Measurements from ENCODE around the gene SIRPA. TPM values are rescaled to one million over a fixed set of nuclear protein-coding genes. Genes with fewer than 3 reads are reported as not detected.
A peak's percentile ranks its signal among the peaks of the same experiment; 100 is the strongest.

SIRPA gene
- total RNA-seq, 1 donor from 2014 or later = 18.1 TPM

DNA sequence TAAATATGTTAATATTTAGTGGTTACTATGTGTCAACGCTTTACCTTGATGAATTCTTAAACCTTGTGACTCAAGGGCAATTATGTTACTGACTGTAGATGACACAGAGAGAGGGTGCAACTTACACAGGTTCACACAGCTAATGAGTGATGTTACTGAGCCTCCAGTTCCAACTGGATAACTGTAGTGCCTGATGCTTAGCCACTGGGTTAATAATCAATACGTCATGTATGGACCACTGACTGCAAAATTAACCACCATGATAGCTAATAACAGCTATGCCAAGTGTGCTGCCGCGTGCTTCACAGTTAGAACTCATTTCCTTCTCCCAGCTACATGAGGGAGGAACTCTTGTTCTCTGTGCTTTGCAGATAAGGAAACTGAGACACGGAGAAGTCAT, 45.4 kb downstream of the SIRPA start:
- ATAC-seq (no peak), DNase-seq (no peak)
- intact Hi-C loops (cut with micrococcal nuclease) = no loop called here

DNA sequence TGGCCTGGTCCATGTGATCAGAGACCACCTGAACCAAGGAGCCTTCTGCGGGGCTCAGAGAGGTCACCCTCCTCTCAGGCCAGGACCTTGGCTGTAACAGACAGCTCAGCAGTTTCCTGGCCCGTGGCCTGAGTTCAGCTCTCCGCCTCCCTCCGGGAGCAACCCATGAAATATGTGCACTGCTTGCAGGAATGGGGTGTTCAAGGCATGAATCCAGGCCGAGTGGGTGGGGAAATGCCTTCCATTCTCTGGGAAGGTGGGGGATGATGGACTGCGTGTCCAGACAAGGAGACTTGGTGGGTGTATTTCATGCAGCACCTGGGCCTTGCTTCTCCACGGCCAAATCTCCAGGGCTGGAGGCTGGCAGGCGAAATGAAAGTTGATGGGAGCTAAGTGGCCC, 46.0 kb downstream of the SIRPA start:
- intact Hi-C loops (cut with micrococcal nuclease) = no loop called here
- ATAC-seq = peak; percentile 9
- peak; percentile 58 for DNase-seq

DNA sequence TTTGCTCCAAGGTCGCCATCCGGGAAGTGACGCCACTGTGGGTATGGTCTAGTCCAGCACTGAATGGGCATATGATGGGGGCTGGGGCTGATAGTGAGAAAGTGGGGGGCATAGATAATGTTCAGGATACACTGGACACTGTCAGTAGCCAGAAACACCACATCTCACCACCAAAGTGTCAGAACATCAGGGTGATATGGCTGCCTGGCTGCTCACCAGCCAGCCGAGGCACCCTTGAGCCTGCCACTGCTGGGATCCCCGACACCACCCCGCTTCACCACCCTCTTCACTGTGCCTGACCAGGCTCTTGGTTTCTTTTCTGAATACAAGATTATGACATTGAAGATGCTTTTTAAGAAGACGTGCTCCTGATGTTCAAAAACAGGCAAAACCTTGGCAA, 46.9 kb downstream of the SIRPA start:
- intact Hi-C loops (cut with micrococcal nuclease) = no loop called here
- ATAC-seq = peak; percentile 9

DNA sequence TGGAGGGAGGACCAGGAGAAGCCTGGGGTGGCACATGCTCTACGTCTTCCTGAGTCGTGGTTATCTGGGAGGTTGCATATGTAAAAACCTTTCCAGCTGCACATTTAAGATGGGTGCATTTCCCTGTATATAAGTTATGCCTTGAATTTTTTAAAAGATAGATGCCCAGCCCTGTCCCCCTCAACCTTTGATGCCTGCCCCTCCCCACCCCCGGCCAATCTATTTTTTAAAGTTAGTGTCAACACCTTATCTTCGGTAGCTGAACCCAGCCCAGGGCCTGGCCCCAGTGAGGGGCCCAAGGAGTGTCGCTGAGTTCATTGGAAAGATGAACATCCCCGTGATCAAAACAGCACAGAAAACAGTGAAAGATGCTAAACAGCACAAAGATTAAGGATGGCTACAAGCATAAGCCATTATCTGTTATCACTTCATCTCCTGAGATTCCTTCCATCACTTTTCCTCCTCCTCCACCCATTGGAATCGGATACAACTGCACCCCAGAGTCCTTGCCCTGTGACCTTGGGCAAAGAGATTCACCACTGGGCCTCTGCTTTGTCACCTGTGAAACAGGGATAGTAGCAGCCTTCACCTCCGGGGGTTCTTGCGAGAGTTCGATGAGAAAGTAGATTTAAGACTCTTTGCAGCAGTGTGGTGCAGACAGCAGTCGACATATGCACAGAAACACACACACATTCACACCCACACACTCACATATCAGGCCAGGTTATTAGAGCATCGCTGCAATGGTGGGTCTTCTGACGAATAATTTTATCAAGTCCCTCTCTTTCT, 47.5 kb downstream of the SIRPA start:
- intact Hi-C loops (cut with micrococcal nuclease) = no loop called here
- no peak for DNase-seq
- no peak for ATAC-seq

More for the DNA sequence above, 46.9 kb downstream of the SIRPA start:
- peak; percentile 42 for DNase-seq

DNA sequence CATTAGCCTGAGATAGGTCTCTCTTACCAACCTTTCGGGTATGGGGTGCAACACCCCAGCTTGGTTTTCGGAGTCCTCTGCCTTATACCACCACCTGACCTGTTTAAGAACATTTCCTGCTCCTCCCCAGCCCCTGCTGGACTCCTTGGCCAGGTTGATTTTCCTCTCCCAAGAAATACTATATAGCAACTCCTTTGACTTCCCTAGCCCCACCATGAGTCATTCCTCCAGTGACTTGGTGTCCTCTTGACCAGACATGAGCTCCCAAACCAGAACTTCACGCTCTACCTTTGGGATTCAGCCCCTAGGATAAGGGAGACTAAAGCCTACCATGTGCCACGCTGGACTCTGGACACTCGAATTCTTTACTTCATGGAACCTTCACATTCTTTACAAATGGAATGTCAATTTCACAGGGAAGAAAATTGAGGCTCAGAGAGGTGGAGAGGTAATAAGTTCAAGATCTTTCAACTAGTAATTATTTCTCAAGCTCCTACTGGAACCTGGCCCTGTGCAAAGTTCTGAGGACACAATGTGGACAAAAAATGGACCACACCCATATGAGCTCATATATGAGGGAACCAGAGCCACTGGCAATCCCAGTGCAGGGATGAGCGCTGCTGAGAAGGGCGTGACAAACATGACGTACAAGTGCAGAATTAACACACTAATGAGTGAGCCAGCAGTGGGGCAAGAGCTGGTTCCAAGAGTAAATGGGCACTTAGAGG, 48.2 kb downstream of the SIRPA start:
- peak; percentile 67 for ATAC-seq
- DNase-seq = peak; percentile 53
- intact Hi-C loops (cut with micrococcal nuclease) = no loop called here

DNA sequence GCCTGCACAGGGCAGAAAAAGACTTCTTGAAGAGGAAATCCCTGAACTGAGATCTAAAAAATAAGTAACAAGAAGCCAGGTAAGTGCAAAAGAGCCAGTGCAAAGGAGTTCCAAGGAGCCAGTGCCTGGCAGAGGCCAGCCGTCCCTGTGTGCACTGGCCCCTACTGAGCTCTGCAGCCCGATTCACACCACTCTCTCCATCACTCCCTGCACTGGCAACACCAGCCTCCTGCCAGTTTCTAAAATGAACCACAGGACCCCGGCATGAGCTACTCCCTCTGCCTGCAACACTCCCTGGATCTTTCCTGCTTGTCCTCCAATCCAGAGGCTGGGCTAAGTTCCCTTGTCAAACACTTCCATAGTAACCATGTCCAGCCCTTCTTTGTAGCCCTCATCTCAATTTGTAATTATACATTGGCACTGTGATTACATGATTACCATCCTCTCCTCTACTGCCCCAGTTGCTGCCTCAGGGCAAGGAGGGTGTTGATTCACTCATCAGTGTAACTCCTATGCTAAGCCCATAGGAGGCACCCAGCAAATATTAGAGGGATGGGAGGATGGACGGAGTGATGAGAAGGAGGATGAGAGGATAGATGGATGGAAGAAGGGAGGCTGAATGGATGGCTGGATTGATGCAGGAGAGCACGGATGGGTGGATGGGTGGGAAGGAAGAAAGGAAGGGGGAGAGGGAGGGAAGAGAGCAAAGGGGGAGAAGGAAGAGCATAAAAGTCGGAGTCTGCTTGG, 49.3 kb downstream of the SIRPA start:
- ATAC-seq (no peak), DNase-seq (no peak)
- intact Hi-C loops (cut with micrococcal nuclease) = no loop called here

DNA sequence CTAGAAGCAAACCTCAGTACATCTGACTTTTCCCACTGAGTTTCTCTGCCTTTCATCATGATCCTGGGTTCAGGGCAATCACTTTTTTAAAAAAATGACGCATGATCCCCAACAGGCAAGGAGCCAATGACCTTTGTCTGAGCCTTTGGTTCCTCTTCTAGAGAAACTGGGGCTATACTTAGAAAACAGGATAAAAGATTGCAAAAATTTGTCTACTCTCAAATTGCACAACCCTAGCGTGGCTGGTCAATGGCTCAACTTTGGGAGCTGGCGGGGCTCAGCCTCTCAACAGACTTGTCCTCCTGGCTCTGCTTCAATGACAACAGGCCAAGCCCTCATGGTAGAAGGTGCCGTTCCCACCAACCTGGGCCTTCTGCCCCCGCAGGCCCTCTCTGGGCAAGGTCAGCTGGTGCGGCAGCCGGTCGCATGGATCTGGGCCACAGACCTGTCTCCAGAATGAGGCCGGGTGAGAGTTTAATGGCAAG, 50.0 kb downstream of the SIRPA start:
- DNase-seq = peak; percentile 70
- ATAC-seq = peak; percentile 63
- intact Hi-C loops (cut with micrococcal nuclease) = no loop called here

DNA sequence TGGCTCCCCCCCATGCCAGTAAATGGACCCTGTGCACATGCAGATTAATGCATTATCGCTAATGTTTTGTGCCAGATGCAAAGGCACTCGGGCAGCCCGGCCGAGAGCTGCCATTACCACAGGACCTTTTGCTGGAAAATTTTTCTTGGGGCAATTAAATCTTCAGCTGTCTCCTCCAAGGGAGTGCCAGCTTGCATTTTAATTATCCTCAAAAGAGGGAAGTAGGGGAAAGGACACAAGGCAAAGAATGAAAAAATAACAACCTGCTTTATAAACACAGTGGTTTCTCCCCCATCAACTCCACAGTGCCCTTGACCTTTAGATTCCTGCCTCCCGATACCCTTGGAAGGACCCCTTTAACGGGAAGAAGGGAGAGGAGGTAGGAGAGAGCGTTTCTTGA, 50.5 kb downstream of the SIRPA start:
- ATAC-seq (no peak), DNase-seq (no peak)
- intact Hi-C loops (cut with micrococcal nuclease) = no loop called here

DNA sequence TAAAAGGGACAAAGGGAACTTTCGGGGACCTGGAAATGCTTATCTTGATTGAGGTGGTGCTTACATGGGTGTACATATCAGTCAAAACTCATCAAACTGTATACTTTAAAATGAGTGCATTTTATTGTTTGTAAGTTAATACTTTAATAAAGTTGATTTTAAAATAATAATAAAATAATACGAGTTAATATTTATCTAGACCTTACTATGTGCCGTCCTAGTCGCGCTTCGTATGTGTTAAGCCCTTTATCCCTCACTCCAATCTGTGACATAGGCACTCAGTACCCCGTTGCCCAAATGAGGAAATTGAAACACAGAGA, 51.2 kb downstream of the SIRPA start:
- intact Hi-C loops (cut with micrococcal nuclease) = no loop called here
- DNase-seq (no peak), ATAC-seq (no peak)

DNA sequence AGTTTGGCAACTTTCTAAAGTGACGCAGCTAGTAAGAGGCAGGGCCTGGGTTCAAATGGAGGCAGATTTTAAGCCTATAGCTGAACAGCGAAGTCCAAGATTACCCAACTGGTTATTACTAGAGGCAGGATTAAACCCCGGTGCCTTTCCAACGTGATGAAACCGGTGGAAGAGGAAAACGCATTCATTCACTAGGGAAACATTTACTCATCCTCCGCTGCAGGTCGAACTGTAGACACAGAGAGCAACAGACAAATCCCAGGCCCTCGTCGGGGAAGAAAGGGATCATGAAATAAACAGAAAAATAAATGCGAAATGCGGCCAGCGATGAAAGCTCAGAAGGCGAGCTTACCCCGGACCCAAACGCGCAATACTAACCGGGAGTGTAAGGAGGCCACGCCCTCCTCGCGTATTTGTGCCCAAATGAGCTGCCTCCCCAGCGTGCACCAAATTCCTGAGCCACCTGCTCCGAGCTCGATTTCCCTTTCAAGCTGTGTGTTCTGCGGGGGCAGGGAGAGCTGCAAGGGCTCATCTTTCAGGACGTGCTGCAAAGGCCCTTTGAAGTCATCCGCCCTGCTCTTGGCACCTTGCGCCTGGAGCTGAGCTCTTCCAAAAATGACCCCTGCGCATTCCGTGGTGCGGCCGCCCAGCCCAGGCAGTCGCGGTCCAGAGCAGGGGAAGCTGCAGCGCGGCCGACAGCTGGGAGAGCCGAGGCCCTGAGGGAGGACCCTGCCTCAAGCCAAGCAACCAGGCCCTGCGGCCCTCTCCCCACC, 51.7 kb downstream of the SIRPA start:
- ATAC-seq (peak; percentile 38), DNase-seq (peak; percentile 54)
- intact Hi-C loops (cut with micrococcal nuclease) = no loop called here

DNA sequence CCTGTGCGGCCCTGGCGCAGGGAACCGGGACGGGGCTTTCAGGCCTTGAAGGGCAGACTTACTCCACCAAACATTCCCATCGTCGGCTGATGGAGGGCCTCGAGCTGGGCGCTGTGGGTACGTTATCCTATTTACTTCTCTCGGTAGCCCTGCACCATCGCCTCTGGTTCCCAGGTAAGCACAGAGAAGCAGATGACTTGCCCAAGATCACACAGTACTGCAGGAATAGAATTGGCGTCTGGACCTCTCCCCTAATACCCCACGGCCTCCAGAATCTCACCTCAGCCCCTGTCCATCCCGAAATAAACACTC, 52.3 kb downstream of the SIRPA start:
- ATAC-seq = no peak
- DNase-seq = no peak
- intact Hi-C loops (cut with micrococcal nuclease) = no loop called here

DNA sequence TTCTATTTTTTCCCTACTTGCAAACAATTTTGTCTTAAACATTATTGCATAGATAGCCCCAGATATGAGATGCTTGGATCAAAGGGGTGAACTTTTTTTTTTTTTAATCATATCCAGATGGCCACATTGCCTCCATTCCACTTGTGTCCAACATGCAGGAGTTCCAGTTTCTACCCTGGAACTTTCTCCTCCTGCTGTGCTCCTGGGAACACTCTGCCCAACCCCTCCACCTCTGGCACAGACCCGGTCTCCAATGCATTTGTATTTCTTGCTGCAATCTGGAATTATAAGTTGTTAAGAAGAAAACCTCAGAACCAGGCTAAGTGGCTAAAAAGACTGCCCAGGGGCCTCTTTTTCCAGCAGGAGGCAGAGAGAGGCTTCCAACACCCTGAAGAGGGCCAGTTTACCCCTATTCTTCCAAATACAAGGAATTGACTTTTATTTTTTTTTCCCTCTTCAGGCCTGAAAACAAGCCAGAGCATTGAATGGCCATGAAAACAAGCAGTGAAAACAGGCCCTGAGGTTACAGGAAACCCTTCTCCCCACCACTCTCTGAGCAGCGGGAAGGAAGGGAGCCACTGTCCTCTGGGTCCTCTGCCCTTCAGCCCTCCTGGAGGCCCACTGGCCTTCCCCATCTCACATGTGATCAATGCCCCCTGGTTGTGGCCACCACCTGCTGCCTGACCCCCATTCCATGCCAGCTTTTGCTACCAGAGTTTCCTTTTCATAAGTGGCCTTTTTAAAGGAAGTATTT, 54.3 kb downstream of the SIRPA start:
- DNase-seq = no peak
- ATAC-seq = no peak
- intact Hi-C loops (cut with micrococcal nuclease) = no loop called here

DNA sequence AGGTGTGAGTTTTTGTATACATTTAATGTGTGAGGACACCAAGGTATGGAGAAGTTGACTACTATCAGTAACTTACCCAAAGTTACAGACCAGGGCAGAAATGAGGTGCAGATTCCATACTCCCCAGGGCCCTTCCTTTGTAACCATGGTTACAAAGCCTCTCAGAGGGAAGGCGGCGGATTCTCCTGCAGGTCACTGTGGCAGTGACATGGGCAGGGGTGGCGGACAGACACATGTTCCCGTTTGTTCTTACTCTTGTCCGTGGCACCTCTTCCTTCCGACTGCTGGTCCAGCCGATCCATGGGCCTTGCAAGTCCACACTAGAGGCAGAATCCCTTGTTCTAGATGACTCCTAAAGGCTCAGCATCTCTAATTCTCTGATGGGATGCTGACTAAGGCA, 55.6 kb downstream of the SIRPA start:
- ATAC-seq (no peak), DNase-seq (no peak)
- intact Hi-C loops (cut with micrococcal nuclease) = no loop called here

DNA sequence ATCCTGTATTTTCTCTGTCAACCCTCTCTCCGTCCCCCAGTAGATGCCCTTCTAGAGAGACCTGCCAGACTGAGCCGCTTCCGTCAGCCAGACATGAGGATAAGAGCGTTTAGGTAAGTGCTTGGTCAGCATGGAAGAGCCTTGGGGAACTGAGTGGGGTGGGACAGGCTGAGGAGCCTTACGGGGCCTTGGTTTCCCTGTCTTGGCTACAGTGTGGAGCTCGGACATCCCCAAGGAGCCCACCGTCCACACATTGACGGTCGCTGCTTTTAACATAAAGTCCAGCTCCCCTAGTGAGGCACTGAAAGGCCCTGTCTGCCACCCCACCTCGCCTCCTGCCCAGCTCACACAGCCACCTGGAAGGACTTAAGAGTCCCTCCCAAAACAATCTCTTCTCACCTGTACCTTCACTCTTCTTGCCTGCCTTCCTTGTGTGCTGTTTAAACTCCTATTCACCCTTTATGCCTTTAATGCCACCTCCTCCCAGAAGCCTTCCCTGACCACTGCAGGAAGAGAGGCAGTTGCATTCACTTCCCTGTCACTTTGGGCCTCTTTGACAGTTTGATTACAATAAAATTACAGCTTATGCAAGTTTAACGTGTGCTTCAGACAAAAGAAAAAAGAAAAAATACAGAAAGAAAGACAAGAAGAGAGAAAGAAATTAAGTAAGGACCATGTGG, 56.4 kb downstream of the SIRPA start:
- intact Hi-C loops (cut with micrococcal nuclease) = no loop called here
- ATAC-seq = no peak
- no peak for DNase-seq

DNA sequence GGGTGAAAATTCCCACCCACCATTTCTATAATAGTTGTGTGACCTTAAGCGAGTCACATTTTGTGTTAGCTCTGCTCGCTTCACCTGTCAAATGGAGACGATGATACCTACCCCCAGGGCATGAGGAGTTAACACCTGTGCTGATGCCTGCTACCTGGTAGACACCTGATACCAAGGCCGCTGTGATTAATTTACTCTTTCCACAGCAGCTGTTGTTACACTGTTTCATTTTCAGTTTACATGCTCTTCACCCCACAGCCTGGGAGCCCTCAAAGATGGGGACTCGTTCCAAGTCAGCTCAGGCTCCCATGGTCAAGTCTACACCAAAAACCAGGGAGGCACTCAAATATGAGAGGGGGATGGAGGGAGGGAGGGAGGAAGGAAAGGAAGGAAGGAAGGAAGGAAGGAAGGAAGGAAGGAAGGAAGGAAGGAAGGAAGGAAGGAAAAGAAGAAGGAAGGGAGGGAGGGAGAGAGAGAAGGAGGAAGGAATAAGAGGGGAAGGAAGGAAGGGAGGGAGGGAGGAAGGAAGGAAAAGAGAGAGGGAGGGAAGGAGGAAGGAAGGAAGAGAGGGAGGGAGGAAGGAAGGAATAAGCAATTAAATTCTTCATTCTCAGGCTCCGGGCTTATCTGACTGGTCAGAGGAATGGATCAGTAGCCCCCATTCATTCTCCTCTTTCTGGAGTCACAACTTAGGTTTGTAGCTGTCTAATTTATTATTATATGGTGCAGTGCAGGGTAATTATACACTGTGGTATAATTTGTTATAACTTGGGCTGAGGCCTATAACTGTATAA, 57.7 kb downstream of the SIRPA start:
- intact Hi-C loops (cut with micrococcal nuclease) = no loop called here

DNA sequence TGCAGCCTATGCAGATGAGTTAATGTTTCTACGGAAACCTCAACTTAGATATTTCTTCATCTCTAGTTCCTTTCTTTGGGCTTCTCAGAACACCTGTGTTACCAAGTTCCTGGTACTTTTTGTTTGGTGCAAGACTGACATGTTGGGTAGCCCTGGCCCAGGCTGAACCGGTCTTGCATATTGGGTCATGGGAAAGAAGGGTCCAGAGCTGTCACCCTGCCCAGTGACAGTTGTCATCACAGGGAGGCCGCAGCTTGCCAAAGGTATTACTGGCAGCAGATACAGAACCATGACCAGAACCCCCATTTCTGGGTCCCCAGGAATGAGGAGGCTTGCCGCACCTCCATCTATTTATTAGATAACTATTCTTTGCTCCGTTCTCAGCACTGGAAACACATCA, 58.4 kb downstream of the SIRPA start:
- ATAC-seq = no peak
- intact Hi-C loops (cut with micrococcal nuclease) = no loop called here

More for the DNA sequence above, 57.7 kb downstream of the SIRPA start:
- ATAC-seq = no peak
- DNase-seq = no peak

DNA sequence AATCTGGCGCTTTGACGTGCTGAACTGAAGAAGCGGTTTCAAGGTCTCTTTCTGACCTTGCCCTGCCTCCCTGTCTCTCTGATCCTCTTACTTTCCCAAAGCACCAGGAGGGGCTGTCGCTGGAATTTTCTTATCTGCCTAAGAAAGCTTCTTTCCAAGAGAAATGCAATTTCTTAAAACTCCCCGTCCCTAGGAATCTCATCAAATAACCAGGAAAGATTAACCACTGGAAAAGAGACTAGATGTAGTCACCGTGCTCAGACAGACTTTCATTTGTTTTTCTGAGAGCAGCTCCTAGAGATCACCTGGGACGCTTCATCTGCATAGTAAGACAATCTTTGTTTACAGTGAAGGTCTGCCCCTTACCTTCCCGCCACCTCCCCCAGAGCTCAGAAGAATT, 60.0 kb downstream of the SIRPA start:
- intact Hi-C loops (cut with micrococcal nuclease) = no loop called here
- DNase-seq (no peak), ATAC-seq (no peak)

More for the DNA sequence above, 58.4 kb downstream of the SIRPA start:
- DNase-seq = no peak

DNA sequence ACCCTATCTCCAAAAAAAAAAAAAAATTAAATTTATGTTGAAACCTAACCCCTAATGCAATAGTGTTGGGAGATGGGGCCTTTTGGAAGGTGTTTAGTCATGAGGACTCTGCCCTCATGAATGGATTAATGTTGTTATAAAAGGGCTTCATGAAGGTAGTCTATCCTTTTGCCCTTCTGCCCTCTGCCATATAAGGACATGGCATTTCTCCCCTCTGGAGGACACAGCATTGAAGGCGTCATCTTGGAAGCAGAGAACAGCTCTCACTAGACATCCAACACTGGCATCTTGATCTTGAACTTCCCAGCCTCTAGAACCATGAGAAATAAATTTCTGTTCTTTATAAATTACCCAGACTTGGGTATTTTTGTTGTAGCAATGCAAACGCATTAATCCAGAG, 63.2 kb downstream of the SIRPA start:
- intact Hi-C loops (cut with micrococcal nuclease) = no loop called here
- no peak for ATAC-seq

More for the DNA sequence above, 63.2 kb downstream of the SIRPA start:
- no peak for DNase-seq

Measured in left ventricle myocardium superior (tissue), 1 donor.